Prostate gland (tissue), 2 donors: ENCODE measurements around the gene DLGAP4. TPM values are rescaled to one million over a fixed set of nuclear protein-coding genes. Genes with fewer than 3 reads are reported as not detected.
A peak's percentile ranks its signal among the peaks of the same experiment; 100 is the strongest.

ENCODE experiments used
- DNase-seq: peaks from one replicate; pipeline ENCODE4 v3.0.0-alpha.2; 2019; ENCODE audit warnings: low spot score
- H3K27ac ChIP-seq, 2 donors: fragments of 200-600 bp; sonication (generic); 2 replicates each; pipeline ENCODE4 v1.5.1; 2017 to 2019
- H3K27me3 ChIP-seq: fragments of 200-600 bp; sonication (generic); replicated peaks from 2 replicates; pipeline ENCODE4 v1.5.1; 2019; ENCODE audit not compliant: insufficient read depth
- H3K36me3 ChIP-seq, 2 donors: fragments of 200-600 bp; sonication (generic); 1 replicate in 1 of 2; 2 replicates in 1 of 2; pipeline versions ENCODE4 v1.5.1 to v1.8.1; 2017 to 2019
- H3K4me1 ChIP-seq: fragments of 200-600 bp; sonication (generic); replicated peaks from 2 replicates; pipeline ENCODE4 v1.5.1; 2019
- H3K4me3 ChIP-seq, 2 donors: fragments of 200-600 bp; sonication (generic); 2 replicates each; pipeline ENCODE4 v1.5.1; 2017 to 2019
- H3K9me3 ChIP-seq: fragments of 200-600 bp; sonication (generic); 2 replicates; pipeline ENCODE4 v1.5.1; 2017
- CTCF ChIP-seq, 4 experiments: fragments of 200-600 bp in 2 of 4; fragments of 450-650 bp in 2 of 4; sonication (generic) in 2 of 4; IDR thresholded peaks; 1 replicate in 3 of 4; 2 replicates in 1 of 4; pipeline ENCODE4 v1.5.1; 2016 to 2019; ENCODE audit warnings: antibody characterized with exemption in 4 of 4, mild to moderate bottlenecking in 2 of 4, moderate library complexity in 2 of 4
- POLR2A ChIP-seq: fragments of 450-650 bp; IDR thresholded peaks from one replicate; pipeline ENCODE4 v1.6.1; 2016; ENCODE audit warnings: antibody characterized with exemption, mild to moderate bottlenecking
- POLR2AphosphoS5 ChIP-seq: sonication (generic); formaldehyde crosslinking; IDR thresholded peaks from one replicate; pipeline ENCODE4 v1.6.1; 2017; ENCODE audit warnings: antibody characterized with exemption
- WGBS: methylation state at CpG from one replicate; pipeline ENCODE4 v1.1.5; 2018; 5-methylcytosine and 5-hydroxymethylcytosine counted together
- intact Hi-C: fragments of 100-400 bp; cut with DNase I; formaldehyde crosslinking; loops from one replicate; pipeline ENCODE4 v1.14.2; 2022
- total RNA-seq, 2 donors: library from RNA; depleted of rRNA; stranded (reverse); fragments of >200 nt; gene quantifications; one replicate each; pipeline ENCODE4 v1.1.0, GENCODE V29; 2016

Gene DLGAP4
- total RNA-seq, 2 donors from 2014 or later = 38.0 to 104 TPM

GRCh38 chr20:36543184-36544133 is 237.3 kb downstream of the DLGAP4 start:
- H3K4me1 ChIP-seq = no peaks in the 10 kb centered on the region
- no peak for TF ChIP-seq CTCF (IDR thresholded peaks at IDR 0.05)
- TF ChIP-seq POLR2A = no peak
- no peak for TF ChIP-seq POLR2AphosphoS5
- DNase-seq = no peak
- H3K4me3 ChIP-seq = peak overlapping the region; percentile 45 to 68
- H3K27ac ChIP-seq = peak overlapping the region; percentile 81 to 95
- H3K36me3 ChIP-seq = no peaks in the 10 kb centered on the region
- H3K9me3 ChIP-seq = no peaks in the 10 kb centered on the region
- 60% methylated on average over 14 of the region's 14 CpGs for WGBS
- intact Hi-C loops = loop anchor here (2.0 kb wide), 1 partner anchor 81 kb away; no protein-coding TSS in a partner anchor
- H3K27me3 ChIP-seq = no peaks in the 10 kb centered on the region

GRCh38 chr20:36544134-36545018 is 238.2 kb downstream of the DLGAP4 start:
- Histone ChIP-seq H3K4me3 (peak overlapping the region; percentile 45 to 68), H3K4me1 (no peaks in the 10 kb centered on the region), H3K27ac (peak overlapping the region; percentile 81 to 95), H3K36me3 (no peaks in the 10 kb centered on the region), H3K27me3 (no peaks in the 10 kb centered on the region), H3K9me3 (no peaks in the 10 kb centered on the region)
- WGBS = 59% methylated on average over 14 of the region's 15 CpGs
- intact Hi-C loops = no loop called here
- DNase-seq = no peak
- TF ChIP-seq POLR2AphosphoS5 (no peak), CTCF (IDR thresholded peaks at IDR 0.05) (no peak)

- Histone ChIP-seq H3K27ac (no peak overlapping the region), H3K4me1 (no peaks in the 10 kb centered on the region), H3K36me3 (no peaks in the 10 kb centered on the region), H3K4me3 (no peak overlapping the region), H3K27me3 (no peaks in the 10 kb centered on the region), H3K9me3 (no peaks in the 10 kb centered on the region)
- DNase-seq = no peak
- intact Hi-C loops = no loop called here
- TF ChIP-seq CTCF (IDR thresholded peaks at IDR 0.05) = no peak
- TF ChIP-seq POLR2A = no peak
- TF ChIP-seq POLR2AphosphoS5 = no peak
- 57% methylated on average over 14 of the region's 14 CpGs for WGBS
Measured at GRCh38 chr20:36546111-36546736, 240.1 kb downstream of the DLGAP4 start.

GRCh38 chr20:36547186-36548005 is 241.3 kb downstream of the DLGAP4 start:
- WGBS = 72% methylated on average over 12 of the region's 12 CpGs

More at GRCh38 chr20:36547186-36548005, 241.3 kb downstream of the DLGAP4 start:
- Histone ChIP-seq H3K9me3 (no peaks in the 10 kb centered on the region), H3K36me3 (no peaks in the 10 kb centered on the region), H3K27me3 (no peaks in the 10 kb centered on the region), H3K27ac (no peak overlapping the region), H3K4me1 (no peaks in the 10 kb centered on the region), H3K4me3 (no peak overlapping the region)
- TF ChIP-seq POLR2AphosphoS5 = no peak
- no peak for TF ChIP-seq POLR2A
- no peak for TF ChIP-seq CTCF (IDR thresholded peaks at IDR 0.05)
- no peak for DNase-seq
- intact Hi-C loops = no loop called here
